AG04450 (cell line): Measurements from ENCODE around the gene OR51L1. TPM values are rescaled to one million over a fixed set of nuclear protein-coding genes. Genes with fewer than 3 reads are reported as not detected.

Experiments used
- CTCF ChIA-PET: fragments of 300-600, 350-600 bp; formaldehyde crosslinking; extraction: SDS; loops from one replicate; lab custom pipeline; 2022; ENCODE audit warnings: antibody characterized with exemption, inconsistent platforms; lab: Charles Lee
- POLR2A ChIA-PET: fragments of 350-600 bp; formaldehyde crosslinking; extraction: SDS; loops from one replicate; lab custom pipeline; 2021; ENCODE audit warnings: antibody characterized with exemption, inconsistent platforms; lab: Yijun Ruan, JAX
- DNase-seq: peaks from one replicate; pipeline ENCODE4 v3.0.0-alpha.2; 2011; ENCODE audit warnings: low read depth, low spot score
- H3K27ac ChIP-seq: one replicate; pipeline ENCODE4 v1.5.1; 2012; ENCODE audit warnings: low read depth, low read length, control low read depth
- H3K27me3 ChIP-seq: one replicate; pipeline ENCODE4 v1.6.0; 2012; ENCODE audit warnings: low read length; ENCODE audit not compliant: control insufficient read depth, insufficient read depth
- H3K4me3 ChIP-seq: 2 replicates; pipeline ENCODE4 v1.5.1; 2011; ENCODE audit warnings: mild to moderate bottlenecking, low read depth, low read length, control low read depth
- H3K9me3 ChIP-seq: 2 replicates; pipeline ENCODE4 v1.5.1; 2012; ENCODE audit warnings: low read length; ENCODE audit not compliant: control insufficient read depth, insufficient read depth
- polyA plus RNA-seq: library from polyadenylated mRNA; depleted of rRNA; stranded (reverse); fragments of >200 nt; gene quantifications from 2 replicates; pipeline ENCODE4 v1.2.3, GENCODE V29; 2011
- TF ChIP-seq, protein P1 (sequence below): IDR thresholded peaks from 2 replicates; pipeline ENCODE4 v1.5.1; 2011; ENCODE audit warnings: low read depth, low read length, control low read depth, inconsistent platforms

OR51L1 gene
- polyA plus RNA-seq, 1 experiment, result not detected

DNA sequence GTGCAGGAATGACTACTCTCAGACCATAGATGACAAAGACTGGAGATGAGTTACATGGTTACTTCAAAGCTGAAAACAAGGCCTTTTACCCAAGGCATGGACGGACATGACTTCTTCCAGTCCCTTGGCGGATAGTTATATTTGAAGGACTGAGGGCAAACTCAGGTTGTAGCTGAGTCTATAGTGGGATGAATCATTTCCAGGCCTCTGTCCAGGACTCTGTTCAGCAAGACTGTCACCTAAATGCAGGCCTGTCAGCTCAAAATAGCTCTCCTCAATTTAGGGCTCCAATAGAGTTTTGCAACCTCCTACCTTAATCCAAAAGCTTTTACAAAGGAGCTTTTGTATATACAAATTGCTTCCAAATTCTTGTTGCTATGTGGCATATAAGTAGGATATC lies 27.3 kb downstream of the OR51L1 start:
- TF ChIP-seq, protein P1, sequence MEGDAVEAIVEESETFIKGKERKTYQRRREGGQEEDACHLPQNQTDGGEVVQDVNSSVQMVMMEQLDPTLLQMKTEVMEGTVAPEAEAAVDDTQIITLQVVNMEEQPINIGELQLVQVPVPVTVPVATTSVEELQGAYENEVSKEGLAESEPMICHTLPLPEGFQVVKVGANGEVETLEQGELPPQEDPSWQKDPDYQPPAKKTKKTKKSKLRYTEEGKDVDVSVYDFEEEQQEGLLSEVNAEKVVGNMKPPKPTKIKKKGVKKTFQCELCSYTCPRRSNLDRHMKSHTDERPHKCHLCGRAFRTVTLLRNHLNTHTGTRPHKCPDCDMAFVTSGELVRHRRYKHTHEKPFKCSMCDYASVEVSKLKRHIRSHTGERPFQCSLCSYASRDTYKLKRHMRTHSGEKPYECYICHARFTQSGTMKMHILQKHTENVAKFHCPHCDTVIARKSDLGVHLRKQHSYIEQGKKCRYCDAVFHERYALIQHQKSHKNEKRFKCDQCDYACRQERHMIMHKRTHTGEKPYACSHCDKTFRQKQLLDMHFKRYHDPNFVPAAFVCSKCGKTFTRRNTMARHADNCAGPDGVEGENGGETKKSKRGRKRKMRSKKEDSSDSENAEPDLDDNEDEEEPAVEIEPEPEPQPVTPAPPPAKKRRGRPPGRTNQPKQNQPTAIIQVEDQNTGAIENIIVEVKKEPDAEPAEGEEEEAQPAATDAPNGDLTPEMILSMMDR, result no peak
- no peaks in the 10 kb centered on the region for H3K9me3 ChIP-seq
- H3K4me3 ChIP-seq, result no peak overlapping the region
- no peak overlapping the region for H3K27ac ChIP-seq
- ChIA-PET POLR2A (no interaction called here), CTCF (interaction anchor here (1.5 kb wide), 1 partner anchor 385 kb away, joined by 5 read pairs; no protein-coding TSS in a partner anchor)
- DNase-seq, result no peak
- H3K27me3 ChIP-seq, result no peaks in the 10 kb centered on the region

DNA sequence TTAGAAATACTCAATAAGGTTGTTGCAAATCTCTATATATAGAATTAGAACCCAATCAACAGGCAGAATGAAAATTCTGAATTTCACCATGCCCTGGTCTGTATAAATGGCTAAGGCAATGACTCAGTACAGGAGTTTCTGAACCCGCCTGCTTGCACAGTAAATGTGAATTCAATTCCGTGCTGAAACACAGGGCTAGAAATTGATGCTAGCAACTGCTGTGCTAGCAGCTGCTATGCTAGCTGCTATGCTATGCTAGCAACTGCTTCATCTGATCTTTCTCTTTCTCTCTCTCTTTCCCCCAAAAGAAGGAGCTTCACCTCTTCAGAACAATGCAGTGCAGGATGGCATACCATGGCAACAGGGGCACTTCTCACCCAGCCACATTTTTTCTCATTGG lies 42.0 kb downstream of the OR51L1 start:
- Histone ChIP-seq H3K27me3 (no peaks in the 10 kb centered on the region), H3K9me3 (no peaks in the 10 kb centered on the region), H3K4me3 (no peak overlapping the region), H3K27ac (no peak overlapping the region)
- POLR2A ChIA-PET, result no interaction called here
- CTCF ChIA-PET, result no interaction called here
- TF ChIP-seq, protein P1, result no peak
- no peak for DNase-seq

- Histone ChIP-seq H3K27ac (no peak overlapping the region), H3K9me3 (no peaks in the 10 kb centered on the region), H3K27me3 (no peaks in the 10 kb centered on the region), H3K4me3 (no peak overlapping the region)
- ChIA-PET POLR2A (no interaction called here), CTCF (no interaction called here)
- TF ChIP-seq, protein P1, result no peak
- no peak for DNase-seq
Measured at GRCh38 chr11:5037926-5038325, 43.3 kb downstream of the OR51L1 start.

GRCh38 chr11:5038341-5038740 lies 43.7 kb downstream of the OR51L1 start:
- Histone ChIP-seq H3K27ac (no peak overlapping the region), H3K4me3 (no peak overlapping the region), H3K9me3 (no peaks in the 10 kb centered on the region), H3K27me3 (no peaks in the 10 kb centered on the region)
- POLR2A ChIA-PET, result no interaction called here
- CTCF ChIA-PET, result no interaction called here
- TF ChIP-seq, protein P1, result no peak
- DNase-seq, result no peak

- TF ChIP-seq, protein P1, result no peak
- Histone ChIP-seq H3K27me3 (no peaks in the 10 kb centered on the region), H3K9me3 (no peaks in the 10 kb centered on the region), H3K4me3 (no peak overlapping the region), H3K27ac (no peak overlapping the region)
- POLR2A ChIA-PET, result no interaction called here
- no peak for DNase-seq
- CTCF ChIA-PET, result interaction anchor here (1.2 kb wide), 1 partner anchor 97 kb away, joined by 4 read pairs; the partner anchor contains the start of gene OR52A5
Measured at GRCh38 chr11:5040876-5041275, 46.2 kb downstream of the OR51L1 start.
